Measurements from ENCODE around the gene KCTD17. TPM values are rescaled to one million over a fixed set of nuclear protein-coding genes. Genes with fewer than 3 reads are reported as not detected.

KCTD17 gene
- total RNA-seq, 1 donor, result 25.0 TPM

- Histone ChIP-seq H3K9me3 (ENCODE audit: low read depth, low read length) (no peaks in the 10 kb centered on the region), H3K4me3 (ENCODE audit: insufficient read depth, low read length) (no peak overlapping the region), H3K36me3 (ENCODE audit: insufficient read depth, low read length) (no peaks in the 10 kb centered on the region), H3K27me3 (ENCODE audit: insufficient read depth, low read length) (peaks cover 28% of the 10 kb centered on the region), H3K79me2 (ENCODE audit: insufficient read depth, low read length) (no peaks in the 10 kb centered on the region), H3K27ac (ENCODE audit: low read depth, low read length) (no peak overlapping the region), H3K4me1 (ENCODE audit: insufficient read depth, low read length) (no peaks in the 10 kb centered on the region), H4K20me1 (ENCODE audit: insufficient read depth, low read length) (no peaks in the 10 kb centered on the region), H3K4me2 (ENCODE audit: insufficient read depth, low read length) (no peak overlapping the region), H2AFZ (ENCODE audit: low read length) (no peak overlapping the region)
- DNase-seq (ENCODE audit: insufficient read length, low spot score, missing footprints), result no peak
- TF ChIP-seq, protein P1, sequence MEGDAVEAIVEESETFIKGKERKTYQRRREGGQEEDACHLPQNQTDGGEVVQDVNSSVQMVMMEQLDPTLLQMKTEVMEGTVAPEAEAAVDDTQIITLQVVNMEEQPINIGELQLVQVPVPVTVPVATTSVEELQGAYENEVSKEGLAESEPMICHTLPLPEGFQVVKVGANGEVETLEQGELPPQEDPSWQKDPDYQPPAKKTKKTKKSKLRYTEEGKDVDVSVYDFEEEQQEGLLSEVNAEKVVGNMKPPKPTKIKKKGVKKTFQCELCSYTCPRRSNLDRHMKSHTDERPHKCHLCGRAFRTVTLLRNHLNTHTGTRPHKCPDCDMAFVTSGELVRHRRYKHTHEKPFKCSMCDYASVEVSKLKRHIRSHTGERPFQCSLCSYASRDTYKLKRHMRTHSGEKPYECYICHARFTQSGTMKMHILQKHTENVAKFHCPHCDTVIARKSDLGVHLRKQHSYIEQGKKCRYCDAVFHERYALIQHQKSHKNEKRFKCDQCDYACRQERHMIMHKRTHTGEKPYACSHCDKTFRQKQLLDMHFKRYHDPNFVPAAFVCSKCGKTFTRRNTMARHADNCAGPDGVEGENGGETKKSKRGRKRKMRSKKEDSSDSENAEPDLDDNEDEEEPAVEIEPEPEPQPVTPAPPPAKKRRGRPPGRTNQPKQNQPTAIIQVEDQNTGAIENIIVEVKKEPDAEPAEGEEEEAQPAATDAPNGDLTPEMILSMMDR (IDR thresholded peaks at IDR 0.05; ENCODE audit: extremely low read depth, low read depth, low read length), result no peak
Observed at GRCh38 chr22:37074537-37074936, 23.0 kb downstream of the KCTD17 start.

- no peak overlapping the region for H3K4me3 ChIP-seq (ENCODE audit: insufficient read depth, low read length)
- no peaks in the 10 kb centered on the region for H3K9me3 ChIP-seq (ENCODE audit: low read depth, low read length)
- H4K20me1 ChIP-seq (ENCODE audit: insufficient read depth, low read length), result no peaks in the 10 kb centered on the region
- H2AFZ ChIP-seq (ENCODE audit: low read length), result no peak overlapping the region
- H3K4me1 ChIP-seq (ENCODE audit: insufficient read depth, low read length), result no peaks in the 10 kb centered on the region
- no peaks in the 10 kb centered on the region for H3K36me3 ChIP-seq (ENCODE audit: insufficient read depth, low read length)
- peaks cover 23% of the 10 kb centered on the region for H3K27me3 ChIP-seq (ENCODE audit: insufficient read depth, low read length)
- DNase-seq (ENCODE audit: insufficient read length, low spot score, missing footprints), result no peak
- H3K27ac ChIP-seq (ENCODE audit: low read depth, low read length), result no peak overlapping the region
- H3K4me2 ChIP-seq (ENCODE audit: insufficient read depth, low read length), result no peak overlapping the region
- H3K79me2 ChIP-seq (ENCODE audit: insufficient read depth, low read length), result no peaks in the 10 kb centered on the region
- TF ChIP-seq, protein P1 (IDR thresholded peaks at IDR 0.05; ENCODE audit: extremely low read depth, low read depth, low read length), result no peak
Observed at GRCh38 chr22:37075046-37075445, 23.5 kb downstream of the KCTD17 start.

GRCh38 chr22:37075822-37076433 lies 24.4 kb downstream of the KCTD17 start:
- no peaks in the 10 kb centered on the region for H3K79me2 ChIP-seq (ENCODE audit: insufficient read depth, low read length)
- peaks cover 21% of the 10 kb centered on the region for H3K27me3 ChIP-seq (ENCODE audit: insufficient read depth, low read length)
- H3K27ac ChIP-seq (ENCODE audit: low read depth, low read length), result no peak overlapping the region
- no peaks in the 10 kb centered on the region for H4K20me1 ChIP-seq (ENCODE audit: insufficient read depth, low read length)
- no peaks in the 10 kb centered on the region for H3K4me1 ChIP-seq (ENCODE audit: insufficient read depth, low read length)
- no peaks in the 10 kb centered on the region for H3K9me3 ChIP-seq (ENCODE audit: low read depth, low read length)
- DNase-seq (ENCODE audit: insufficient read length, low spot score, missing footprints), result no peak
- no peak overlapping the region for H2AFZ ChIP-seq (ENCODE audit: low read length)
- H3K4me2 ChIP-seq (ENCODE audit: insufficient read depth, low read length), result no peak overlapping the region
- no peaks in the 10 kb centered on the region for H3K36me3 ChIP-seq (ENCODE audit: insufficient read depth, low read length)
- no peak overlapping the region for H3K4me3 ChIP-seq (ENCODE audit: insufficient read depth, low read length)
- TF ChIP-seq, protein P1 (IDR thresholded peaks at IDR 0.05; ENCODE audit: extremely low read depth, low read depth, low read length), result no peak

- DNase-seq (ENCODE audit: insufficient read length, low spot score, missing footprints), result peak; percentile 98
- Histone ChIP-seq H3K9me3 (ENCODE audit: low read depth, low read length) (no peaks in the 10 kb centered on the region), H4K20me1 (ENCODE audit: insufficient read depth, low read length) (no peaks in the 10 kb centered on the region), H3K79me2 (ENCODE audit: insufficient read depth, low read length) (no peaks in the 10 kb centered on the region), H3K4me3 (ENCODE audit: insufficient read depth, low read length) (no peak overlapping the region), H3K4me2 (ENCODE audit: insufficient read depth, low read length) (no peak overlapping the region), H3K27ac (ENCODE audit: low read depth, low read length) (no peak overlapping the region), H2AFZ (ENCODE audit: low read length) (no peak overlapping the region), H3K4me1 (ENCODE audit: insufficient read depth, low read length) (no peaks in the 10 kb centered on the region), H3K27me3 (ENCODE audit: insufficient read depth, low read length) (peaks cover 19% of the 10 kb centered on the region), H3K36me3 (ENCODE audit: insufficient read depth, low read length) (no peaks in the 10 kb centered on the region)
- TF ChIP-seq, protein P1 (IDR thresholded peaks at IDR 0.05; ENCODE audit: extremely low read depth, low read depth, low read length), result peak; percentile 90
Observed at GRCh38 chr22:37077802-37078448, 26.4 kb downstream of the KCTD17 start.

Measured in osteoblast (primary cell).